HG03159 (cell line): ENCODE data around the gene STRA6.
"Not testable (repeated sequence)": the region's sequence is repeated elsewhere in the genome, so short reads cannot be mapped to it uniquely, and the experiment has no call there.

ENCODE experiments used
- ATAC-seq: cut with Tn5 transposase; IDR thresholded peaks from one replicate; pipeline ENCODE4 v1.9.1; 2021; ENCODE audit warnings: mild to moderate bottlenecking, moderate library complexity; ENCODE audit not compliant: unreplicated experiment

Gene STRA6

GRCh38 chr15:74167891-74168331, 34.7 kb downstream of the STRA6 start:
- ATAC-seq = no peak

- ATAC-seq = no peak
Observed at GRCh38 chr15:74165461-74165860, 37.1 kb downstream of the STRA6 start.

DNA sequence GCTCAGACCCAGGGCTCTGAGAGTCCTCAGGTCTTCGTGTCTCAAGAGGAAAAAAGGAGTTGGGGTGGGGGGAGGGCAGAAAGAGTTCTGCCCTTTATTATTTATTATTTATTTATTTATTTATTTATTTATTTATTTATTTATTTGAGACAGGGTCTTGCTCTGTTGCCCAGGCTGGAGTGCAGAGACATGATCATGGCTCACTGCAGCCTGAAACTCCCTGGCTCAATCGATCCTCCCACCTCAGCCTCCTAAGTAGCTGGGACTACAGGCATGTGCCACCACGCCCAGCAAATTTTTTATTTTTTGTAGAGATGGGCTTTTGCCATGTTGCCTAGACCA, 40.4 kb downstream of the STRA6 start:
- not testable (repeated sequence) for ATAC-seq

- ATAC-seq = not testable (repeated sequence)
Observed at GRCh38 chr15:74160390-74160789, 42.2 kb downstream of the STRA6 start.

- ATAC-seq = no peak
Observed at GRCh38 chr15:74159773-74160172, 42.8 kb downstream of the STRA6 start.

DNA sequence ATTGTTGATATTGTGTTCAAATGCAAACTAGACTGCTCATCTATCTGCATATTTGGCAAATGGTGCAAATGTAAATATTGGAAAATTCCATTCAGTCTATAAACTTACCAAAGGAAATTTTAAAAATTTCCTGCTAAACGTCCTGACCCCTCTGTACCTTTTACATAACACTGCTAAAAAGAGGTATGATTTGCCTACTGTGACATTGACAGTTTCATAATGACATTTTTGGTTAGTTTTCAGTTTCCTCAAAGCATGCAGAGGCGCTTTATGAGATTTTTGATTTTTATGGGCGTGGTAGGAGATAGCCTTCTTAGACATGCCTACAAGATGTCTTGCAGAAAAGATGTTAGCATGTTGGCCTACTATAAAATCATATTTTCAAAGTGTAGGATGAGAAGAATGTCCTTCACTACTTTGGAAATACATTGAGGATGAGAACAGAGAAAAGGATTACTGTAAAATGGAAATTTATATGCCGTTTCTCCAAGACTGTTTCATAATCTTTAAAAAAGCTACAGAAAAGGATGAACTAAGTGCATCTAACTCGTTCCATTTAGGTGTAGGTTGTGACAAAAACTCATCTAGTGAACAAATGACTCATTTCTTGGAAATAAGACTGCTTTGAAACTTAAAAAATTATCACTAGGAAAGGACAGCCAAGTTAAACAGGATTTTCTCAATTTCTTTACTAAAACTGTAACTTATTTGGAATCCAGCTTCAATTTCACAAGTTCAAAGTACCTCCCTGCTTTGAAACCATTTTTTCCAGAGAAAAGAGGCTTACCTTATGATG, 43.5 kb downstream of the STRA6 start:
- ATAC-seq = no peak

DNA sequence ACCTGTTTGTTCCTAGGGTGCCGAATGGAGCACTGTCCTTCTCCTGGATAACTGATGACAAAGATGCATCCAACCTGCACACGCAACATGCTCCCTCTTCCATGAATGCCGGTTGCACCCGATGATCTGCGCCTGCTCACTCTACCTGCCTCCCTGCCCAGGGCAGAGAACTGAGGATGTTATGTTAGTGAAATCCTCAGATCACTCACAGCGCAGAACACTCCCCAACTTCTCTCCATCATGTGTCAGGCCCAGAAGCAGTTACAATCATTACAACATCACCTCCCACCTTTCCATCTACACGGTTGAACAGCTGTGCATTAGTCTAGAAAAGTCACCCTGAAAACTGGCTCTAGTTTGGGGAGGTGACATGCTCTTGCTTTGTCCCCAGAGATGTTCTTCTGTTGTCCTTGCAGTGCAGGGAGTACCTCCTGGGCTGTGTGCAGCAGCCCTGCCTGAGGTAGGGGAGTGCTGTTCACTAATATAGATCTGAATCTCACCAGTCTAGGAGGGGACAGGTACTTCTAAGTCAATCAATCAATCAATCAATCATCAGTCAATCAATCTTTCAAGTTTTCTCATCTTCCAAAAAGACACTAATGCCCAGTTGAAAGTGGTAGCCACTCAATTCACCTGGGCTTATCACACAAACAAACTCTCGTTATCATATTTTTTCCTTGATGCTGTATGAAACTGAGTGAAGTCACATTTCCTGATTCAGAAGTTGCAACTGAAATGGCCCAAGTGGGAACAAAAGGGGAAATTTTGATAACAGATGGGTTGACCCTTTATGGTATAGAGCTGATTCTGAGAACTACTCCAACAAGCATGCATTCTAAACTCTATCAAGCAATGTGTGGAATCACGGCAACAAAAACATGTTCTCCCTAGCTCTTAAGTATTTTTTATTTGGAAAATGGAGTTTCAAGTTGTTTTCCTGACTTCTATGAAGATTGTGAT, 44.4 kb downstream of the STRA6 start:
- no peak for ATAC-seq

- no peak for ATAC-seq
Observed at GRCh38 chr15:74156678-74157411, 45.7 kb downstream of the STRA6 start.

DNA sequence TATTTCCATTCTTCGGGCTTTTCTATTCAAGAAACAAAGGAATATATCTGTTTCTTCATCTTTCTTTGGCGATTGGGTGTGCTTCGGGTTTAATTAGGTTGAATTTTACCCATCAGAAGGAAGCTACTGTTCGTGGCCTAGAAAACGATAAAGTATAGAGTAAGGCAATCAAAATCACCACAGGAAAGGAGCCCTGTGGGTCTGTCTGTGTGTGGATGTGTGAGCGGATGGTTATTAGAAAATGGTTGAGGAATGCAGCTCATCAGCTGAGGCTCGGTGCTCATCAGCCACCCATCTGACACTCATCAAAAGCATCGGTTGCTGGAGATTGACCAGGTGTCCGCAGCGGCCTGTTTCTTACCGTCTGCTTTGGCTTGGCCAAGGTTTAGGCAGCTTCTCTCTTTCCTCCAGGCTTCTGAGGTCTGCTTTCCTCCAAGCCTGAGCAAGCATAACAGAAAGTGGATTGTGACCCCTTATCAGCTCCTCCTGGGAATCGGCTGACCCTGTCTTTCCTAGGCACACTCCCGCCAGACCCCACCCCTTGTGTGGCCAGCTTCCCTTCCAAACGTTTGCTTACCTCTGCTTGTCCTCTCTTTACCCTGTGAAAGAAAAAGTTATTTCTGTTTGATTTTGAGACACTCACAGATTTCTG, 46.7 kb downstream of the STRA6 start:
- no peak for ATAC-seq

GRCh38 chr15:74147051-74147450, 55.5 kb downstream of the STRA6 start:
- no peak for ATAC-seq

DNA sequence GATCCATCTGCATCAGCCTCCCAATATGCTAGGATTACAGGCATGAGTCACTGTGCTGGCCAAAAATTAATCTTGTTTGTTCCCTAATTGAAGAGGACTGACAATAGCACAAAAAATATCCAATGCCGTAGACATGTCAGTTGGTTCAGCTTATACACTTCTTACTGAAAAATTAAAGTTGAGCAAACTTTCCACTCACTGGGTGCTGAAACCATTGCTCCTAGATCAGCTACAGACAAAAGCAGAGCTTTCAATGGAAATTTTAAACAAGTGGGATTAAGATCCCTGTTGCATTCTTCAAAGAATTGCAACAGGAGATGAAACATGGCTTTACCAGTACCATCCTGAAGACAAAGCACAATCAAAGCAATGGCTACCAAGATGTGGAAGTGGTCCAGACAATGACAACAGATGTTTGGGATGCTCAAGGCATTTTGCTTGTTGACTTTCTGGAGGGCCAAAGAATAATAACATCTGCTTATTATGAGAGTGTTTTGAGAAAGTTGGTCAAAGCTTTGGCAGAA, 56.2 kb downstream of the STRA6 start:
- no peak for ATAC-seq

GRCh38 chr15:74144153-74144775, 58.3 kb downstream of the STRA6 start:
- no peak for ATAC-seq

DNA sequence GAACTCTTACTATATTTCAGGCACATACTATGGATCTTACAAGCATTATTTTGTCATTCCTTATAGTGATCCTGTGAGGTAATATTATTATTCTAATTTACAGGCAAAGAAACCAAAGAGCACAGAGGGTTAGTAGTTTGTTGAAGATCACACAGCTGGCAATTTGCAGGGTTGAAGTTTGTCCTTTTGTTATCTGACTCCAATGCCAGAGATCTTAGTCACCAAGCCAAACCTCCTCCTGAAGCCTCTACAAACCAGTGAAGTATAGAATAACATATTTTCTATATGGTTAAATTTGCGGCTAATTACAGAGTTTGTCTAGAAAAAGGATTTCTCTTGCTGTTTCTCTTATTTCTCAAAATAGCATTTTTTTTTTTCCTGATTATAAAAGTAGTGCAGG, 61.0 kb downstream of the STRA6 start:
- ATAC-seq = no peak

- no peak for ATAC-seq
Observed at GRCh38 chr15:74138642-74139041, 63.9 kb downstream of the STRA6 start.

DNA sequence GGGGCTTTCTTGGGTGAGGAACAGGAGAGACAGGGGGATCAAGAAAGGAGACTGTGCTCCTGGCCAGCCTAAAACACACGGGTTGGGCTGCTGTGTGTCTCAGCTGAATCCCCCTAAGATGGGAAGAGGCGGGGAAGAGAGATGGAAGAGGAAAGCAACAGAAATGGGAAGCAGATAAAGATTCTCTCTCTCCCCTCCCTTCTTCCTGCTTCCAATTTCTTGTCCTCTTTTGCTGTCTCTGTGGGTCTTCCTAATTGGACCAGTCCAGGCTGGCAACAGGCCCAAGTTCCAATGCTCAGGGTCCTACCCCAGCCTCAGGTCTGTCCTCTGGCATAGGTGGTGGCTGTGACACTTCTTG, 65.1 kb downstream of the STRA6 start:
- ATAC-seq = no peak

DNA sequence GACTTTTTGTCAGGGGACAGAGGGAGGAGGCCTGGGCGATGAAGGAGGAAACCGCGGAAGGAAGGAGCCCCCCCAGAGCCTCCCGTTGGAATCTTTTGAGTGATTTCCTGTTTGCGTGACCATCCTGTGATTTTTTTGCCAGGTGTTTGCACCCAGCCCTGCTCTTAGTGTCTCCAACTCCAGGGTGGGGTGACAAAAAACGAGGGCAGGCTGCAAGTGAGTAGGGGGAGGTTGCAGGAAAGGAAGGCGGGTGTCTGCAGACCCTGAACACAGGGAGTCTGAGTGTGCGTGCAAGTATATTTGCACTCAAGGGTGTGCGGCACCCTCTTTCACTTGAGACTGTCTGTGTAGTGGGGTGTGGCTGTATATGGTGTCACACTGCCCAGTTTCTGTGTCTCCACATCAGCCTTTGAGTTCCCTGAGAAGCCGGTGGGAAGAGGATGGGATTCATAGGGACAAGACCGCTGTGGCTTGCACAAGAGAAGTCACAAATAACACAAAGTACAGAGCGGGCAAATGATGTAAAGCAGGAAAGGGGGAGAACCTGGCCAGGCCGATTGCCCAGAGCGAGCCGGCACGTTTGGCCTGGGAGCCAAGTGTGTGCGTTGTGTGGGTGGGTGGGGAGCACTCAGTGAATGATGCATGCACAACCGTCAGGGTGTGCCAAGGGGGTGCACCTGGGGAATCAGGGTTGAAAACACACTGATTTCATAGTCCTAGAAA, 65.6 kb downstream of the STRA6 start:
- ATAC-seq = no peak

- ATAC-seq = no peak
Observed at GRCh38 chr15:74136540-74136813, 66.1 kb downstream of the STRA6 start.

DNA sequence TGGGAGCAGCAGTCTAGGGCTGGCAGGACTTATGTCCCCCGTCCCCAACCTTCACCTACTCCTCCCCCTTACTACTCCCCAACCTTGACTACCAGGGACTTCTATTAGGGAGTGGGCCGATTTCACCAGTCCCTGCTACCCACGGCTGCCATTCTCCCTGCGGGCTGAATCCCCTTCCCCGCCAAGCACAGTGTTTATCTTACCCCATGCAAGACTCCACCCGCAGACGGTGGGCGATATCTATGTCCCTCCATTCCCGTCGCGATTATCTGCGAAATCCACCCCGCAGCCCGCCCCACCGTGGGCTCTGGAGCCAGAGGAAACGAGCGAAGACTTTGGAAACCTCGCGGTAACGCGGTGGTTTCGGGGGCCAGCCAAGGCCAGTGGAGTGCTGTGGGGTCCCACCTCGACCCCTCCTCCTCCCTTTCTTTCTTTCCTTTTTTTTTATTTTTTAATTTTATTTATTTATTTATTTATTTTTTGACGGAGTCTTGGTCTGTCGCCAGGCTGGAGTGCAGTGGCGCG, 67.5 kb downstream of the STRA6 start:
- no peak for ATAC-seq

- ATAC-seq = no peak
Observed at GRCh38 chr15:74134387-74135027, 68.1 kb downstream of the STRA6 start.
